ENCODE results near the gene SYT1.

DNA sequence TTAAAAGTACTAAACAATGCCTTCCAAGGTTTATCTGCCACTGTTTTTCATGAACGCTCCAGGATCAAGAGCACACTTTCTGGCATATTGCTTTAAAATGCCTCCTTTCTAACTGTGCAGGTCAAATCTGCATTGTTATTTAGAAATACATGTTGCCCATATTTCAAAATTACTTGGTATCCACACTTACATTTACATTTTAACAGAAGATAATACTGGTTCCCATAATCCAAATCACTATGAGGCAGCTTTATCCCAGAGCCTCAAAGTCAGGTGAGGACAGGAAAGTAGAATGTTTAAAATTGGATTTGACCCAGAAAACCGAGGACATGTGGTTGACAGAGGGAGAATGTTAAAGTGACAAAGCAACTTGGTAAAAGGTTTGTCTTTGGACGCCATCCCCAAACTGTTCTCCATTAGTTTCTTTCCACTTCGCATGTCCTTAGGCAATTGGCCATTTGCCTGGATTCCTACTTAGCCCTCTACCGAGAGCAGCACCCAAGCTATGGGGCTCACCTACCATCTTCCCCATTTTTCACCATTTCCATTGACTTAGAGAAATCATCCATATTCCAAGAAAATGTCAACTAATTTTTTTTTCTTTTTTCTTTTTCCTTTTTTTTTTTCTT, 473.2 kb downstream of the SYT1 start:
- TF ChIP-seq POLR2AphosphoS5 (IDR thresholded peaks at IDR 0.05) (no peak), CTCF (IDR thresholded peaks at IDR 0.05) (no peak), POLR2A (IDR thresholded peaks at IDR 0.05) (no peak)

Measured in sigmoid colon (tissue), 4 donors.